Uterus (tissue), 2 donors: ENCODE measurements around the gene YES1.

Source experiments
- POLR2A ChIP-seq, 2 donors: fragments of 450-650 bp; IDR thresholded peaks; one replicate each; pipeline ENCODE4 v1.6.1; 2016; ENCODE audit warnings: antibody characterized with exemption in 2 of 2, mild to moderate bottlenecking in 1 of 2, moderate library complexity in 1 of 2
- TF ChIP-seq, protein P1 (sequence below), 4 experiments: fragments of 200-600 bp in 2 of 4; fragments of 450-650 bp in 2 of 4; sonication (generic) in 2 of 4; IDR thresholded peaks; one replicate each; pipeline ENCODE4 v1.5.1; 2016 to 2019; ENCODE audit warnings: antibody characterized with exemption in 4 of 4, mild to moderate bottlenecking in 2 of 4, moderate library complexity in 1 of 4

DNA sequence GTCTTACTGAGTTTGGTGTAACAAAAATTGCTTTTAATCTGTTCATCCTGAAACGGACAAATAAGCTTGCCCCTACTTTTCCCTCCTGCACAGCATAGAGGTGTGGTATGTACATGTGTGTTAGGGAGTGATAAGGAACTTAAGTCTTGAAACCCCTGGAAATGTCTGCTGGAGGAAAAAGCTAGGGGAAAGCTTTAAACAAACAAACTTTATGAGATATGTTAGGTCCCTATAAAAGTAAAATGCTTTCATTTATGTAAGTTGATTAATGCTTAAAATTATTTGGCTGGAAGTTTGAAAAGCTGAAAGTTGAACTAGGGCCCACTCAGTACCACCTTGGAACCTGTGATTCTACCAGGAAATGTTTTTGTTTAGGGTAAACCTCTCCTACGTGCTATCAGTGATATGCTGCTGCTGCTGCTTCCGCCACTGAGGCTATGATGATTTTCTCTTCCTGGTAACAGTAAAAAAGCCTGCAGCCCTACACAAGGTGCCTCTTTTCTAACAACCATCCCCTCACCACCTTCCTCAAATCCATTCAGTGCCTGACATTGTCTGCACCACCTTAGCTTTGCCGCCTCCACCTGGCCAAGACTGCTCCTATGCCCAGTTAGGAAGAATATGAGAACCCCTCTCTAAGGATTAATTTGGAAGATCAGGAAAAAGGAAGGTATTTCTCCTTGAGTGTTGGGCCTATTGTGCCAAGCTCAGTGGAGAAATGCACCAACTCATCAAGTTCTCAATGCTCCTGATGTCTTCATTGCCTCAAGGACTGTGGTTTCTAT, 2.5 kb upstream of the YES1 start:
- TF ChIP-seq, protein P1, sequence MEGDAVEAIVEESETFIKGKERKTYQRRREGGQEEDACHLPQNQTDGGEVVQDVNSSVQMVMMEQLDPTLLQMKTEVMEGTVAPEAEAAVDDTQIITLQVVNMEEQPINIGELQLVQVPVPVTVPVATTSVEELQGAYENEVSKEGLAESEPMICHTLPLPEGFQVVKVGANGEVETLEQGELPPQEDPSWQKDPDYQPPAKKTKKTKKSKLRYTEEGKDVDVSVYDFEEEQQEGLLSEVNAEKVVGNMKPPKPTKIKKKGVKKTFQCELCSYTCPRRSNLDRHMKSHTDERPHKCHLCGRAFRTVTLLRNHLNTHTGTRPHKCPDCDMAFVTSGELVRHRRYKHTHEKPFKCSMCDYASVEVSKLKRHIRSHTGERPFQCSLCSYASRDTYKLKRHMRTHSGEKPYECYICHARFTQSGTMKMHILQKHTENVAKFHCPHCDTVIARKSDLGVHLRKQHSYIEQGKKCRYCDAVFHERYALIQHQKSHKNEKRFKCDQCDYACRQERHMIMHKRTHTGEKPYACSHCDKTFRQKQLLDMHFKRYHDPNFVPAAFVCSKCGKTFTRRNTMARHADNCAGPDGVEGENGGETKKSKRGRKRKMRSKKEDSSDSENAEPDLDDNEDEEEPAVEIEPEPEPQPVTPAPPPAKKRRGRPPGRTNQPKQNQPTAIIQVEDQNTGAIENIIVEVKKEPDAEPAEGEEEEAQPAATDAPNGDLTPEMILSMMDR (IDR thresholded peaks at IDR 0.05), result no peak
- TF ChIP-seq POLR2A (IDR thresholded peaks at IDR 0.05), result no peak
